HG03520 (cell line): ENCODE results near the gene AQP9.
"Not testable (repeated sequence)": the region's sequence is repeated elsewhere in the genome, so short reads cannot be mapped to it uniquely, and the experiment has no call there.

ENCODE experiments used
- ATAC-seq: cut with Tn5 transposase; IDR thresholded peaks from one replicate; pipeline ENCODE4 v1.9.1; 2021; ENCODE audit warnings: mild to moderate bottlenecking, moderate library complexity; ENCODE audit not compliant: unreplicated experiment

The AQP9 gene

DNA sequence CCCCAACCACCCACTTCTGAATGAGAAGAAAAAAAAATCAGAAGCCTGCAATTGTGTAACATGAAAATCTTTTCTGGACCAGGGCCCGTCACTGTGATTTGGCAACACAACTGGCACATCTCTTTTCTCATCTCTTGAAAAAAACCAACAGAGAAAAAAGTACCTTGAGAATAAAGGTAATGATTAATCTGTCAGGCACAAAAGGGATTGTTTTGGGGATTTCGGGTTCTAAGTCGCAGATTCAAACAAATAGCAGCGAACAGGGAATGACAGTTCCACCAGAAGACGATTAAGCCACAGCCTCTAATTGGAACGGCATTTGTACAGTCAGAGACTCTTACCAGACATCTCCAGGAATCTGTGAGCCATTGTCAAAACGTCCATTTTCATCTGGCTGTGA is at the start of gene AQP9:
AQP9 (plus strand) TSS at position 276 of the 400 bp plus-strand sequence. CDS start 185 bp downstream, outside the sequence.
- no peak for ATAC-seq

- ATAC-seq, result no peak
These were observed 42.8 kb upstream of the AQP9 start for GRCh38 chr15:58095415-58095814.

- ATAC-seq, result no peak
These were observed 41.6 kb upstream of the AQP9 start for GRCh38 chr15:58096529-58097084.

DNA sequence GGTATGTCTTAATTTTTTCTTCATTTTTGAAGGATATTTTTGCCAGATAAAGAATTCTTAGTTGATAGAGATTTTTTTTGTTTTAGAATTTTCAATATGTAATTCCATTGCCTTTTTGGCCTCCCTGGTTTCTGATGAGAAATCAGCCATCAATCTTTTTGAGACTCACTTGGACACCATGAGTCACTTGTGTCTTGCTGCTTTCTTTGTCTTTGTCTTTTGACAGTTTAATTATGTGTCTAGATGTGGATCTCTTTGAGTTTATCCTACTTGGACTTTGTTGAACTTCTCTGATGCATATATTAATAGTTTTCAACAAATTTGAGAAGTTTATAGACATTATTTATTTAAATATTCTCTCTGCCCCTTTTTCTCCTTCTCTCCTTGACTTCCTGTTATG is 34.7 kb upstream of the AQP9 start:
- ATAC-seq, result no peak

GRCh38 chr15:58108117-58108516 is 30.1 kb upstream of the AQP9 start:
- no peak for ATAC-seq

GRCh38 chr15:58109419-58109818 is 28.8 kb upstream of the AQP9 start:
- no peak for ATAC-seq

DNA sequence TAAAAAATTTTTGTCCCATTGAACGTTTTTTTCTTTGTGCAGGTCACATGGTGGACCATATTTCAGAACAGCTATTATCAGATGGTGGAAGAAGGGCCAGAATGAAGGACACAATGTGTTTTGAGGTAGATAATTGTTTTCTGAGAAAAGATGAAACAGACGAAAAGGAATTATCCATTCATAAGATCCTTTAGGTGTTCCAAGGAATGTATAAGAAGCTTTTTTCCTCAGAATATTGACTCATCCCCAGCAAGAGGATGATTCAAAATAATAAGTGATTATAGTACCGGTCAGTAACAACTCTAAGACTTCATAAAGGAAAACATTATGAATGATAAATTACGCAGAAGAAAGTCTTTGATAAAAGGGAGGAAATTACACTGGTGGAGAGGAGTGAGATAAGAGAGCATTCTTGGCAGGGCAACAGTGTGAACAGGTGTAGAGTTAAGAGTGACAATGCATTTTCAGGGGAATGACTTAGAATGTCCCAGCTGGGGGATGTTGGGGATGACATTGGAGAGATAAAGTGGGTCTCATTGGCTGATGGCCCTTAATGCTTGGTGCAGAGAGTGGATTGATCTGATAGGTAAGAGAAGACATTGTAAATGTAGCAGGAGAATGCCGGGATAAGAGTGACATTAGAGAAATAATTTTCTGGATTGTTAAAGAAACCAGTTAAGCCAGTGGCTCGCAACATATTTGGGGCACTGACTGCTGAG is 27.0 kb upstream of the AQP9 start:
- ATAC-seq, result no peak

GRCh38 chr15:58111718-58112104 is 26.5 kb upstream of the AQP9 start:
- ATAC-seq, result no peak

- not testable (repeated sequence) for ATAC-seq
These were observed 24.8 kb upstream of the AQP9 start for GRCh38 chr15:58113358-58113757.

- no peak for ATAC-seq
These were observed 23.8 kb upstream of the AQP9 start for GRCh38 chr15:58114388-58114787.

DNA sequence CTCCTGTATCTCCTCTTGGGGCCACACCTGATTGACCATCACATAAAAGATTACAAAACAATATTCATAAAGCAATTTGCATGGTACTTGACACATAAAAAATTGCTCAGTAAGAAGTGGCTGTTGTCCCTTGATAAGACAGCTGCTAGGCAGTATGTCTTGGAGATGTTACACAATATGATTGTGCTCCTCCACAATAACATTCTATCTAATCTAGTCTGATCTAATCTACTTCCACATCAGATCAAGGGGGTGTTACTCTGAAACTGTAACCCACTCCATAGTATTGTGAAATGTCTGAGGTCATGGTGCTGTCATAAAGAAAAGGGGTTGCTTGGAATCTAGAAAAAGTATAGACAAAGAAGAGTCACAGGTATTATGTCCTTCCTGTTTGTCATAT is 23.4 kb upstream of the AQP9 start:
- no peak for ATAC-seq

DNA sequence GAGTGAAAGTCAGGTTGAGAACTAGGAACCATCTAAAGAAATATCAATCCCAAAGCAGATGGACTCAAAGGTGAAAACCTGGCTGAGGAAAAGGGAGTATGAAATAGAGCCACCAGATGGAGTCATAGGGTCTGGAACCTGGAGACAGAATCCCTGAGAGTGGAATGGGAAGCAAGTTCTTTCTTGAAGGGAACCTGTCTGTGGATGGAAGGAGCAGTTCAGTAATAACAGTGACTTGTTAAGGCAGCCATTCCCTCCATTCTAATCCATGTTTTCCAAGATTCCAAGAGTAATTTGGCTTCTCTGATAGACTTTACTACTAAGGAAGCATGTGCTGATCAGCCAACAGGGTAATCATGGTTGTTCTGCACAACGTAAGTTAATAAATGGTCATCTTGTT is 22.5 kb upstream of the AQP9 start:
- no peak for ATAC-seq

DNA sequence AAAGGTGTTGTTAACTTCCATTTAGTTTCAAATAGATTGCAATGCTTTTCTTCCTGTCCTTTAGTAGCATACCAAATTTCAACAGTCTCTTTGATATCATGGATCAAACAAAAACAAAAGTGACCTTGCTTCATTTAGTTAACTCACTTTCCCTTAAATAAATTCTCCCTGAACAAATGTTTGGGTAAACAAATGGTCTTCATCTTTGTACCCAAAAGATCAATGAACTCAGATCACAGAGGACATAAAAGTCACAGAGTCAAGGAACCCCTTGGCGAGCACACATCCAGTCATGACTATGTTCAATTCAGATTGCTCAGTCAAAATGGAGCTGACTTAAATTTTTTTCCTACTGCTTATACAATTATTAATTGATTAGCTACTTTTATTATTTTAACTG is 20.6 kb upstream of the AQP9 start:
- no peak for ATAC-seq

DNA sequence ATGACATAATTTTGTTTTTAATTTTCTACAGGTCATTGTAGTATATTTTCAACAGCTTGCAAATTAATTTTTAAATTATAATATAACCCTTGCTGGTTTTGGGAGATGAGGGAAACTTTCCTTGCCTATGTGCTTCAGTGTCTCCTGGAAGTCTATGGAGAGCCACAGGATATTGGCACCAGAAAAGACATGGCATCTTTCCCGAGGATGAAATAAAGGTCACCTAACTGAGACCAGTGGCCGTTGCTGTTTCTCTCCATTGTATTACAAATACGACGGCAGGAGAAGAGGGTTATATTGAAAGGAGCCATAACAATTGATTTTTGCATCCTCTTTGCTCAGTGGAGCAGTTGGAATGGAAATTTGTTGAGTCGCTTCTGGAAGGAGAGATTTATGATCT is 19.9 kb upstream of the AQP9 start:
- ATAC-seq, result no peak

GRCh38 chr15:58119016-58119415 is 19.2 kb upstream of the AQP9 start:
- ATAC-seq, result no peak

DNA sequence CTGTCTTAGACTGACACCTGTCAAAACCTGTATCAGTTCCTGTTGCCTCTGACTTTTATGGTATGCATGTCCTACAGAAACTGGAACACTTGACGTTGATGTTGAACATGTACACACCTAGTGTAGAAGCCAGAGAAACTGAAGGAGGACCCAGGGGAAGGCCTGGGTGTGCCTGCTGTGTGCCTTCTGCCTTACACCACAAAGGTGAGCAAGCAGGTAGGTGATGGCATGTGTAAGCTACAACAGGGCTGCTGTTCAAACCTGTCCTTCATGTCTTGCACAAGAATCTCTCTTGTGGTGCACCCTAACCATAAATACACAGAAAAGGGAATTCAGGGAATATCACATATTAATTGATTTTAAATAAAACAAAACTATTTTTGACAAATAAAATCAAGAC is 13.6 kb upstream of the AQP9 start:
- ATAC-seq, result no peak

DNA sequence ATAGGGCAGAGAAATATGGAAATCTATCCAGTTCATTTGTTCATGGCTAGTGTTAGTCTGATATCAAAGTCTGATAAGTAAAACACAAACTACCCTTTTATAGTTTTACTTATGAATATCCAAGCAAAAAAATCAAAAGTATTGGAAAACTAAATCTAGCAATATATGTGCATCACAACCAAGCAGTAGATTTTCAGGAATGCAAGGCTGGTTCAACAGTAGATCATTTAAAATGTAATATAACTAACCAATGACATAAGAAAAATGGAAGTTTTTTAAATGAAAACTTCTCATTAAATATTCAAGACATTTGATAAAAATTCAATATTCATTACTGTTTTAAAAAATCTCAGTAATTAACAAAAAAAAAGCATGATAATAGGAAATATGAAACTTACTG is 12.8 kb upstream of the AQP9 start:
- no peak for ATAC-seq

DNA sequence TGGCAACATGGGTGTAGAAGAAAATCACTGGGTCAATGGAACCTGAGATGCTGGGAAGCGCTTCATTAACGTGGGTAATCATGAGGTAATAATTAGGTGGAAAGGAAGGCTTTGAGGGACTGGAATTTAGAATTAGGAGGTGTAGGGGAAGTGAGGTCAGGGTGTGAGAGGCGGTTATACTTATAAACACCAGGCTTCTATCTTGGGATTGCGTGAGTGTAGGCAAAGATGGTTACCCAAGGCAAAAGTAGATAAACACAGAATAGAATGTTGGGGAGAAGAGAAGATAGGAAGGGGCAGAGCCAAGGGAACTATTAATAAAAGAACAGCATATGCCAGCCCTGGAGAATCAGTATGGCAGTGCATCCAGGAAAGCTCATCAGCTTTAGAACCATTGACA is 3.3 kb upstream of the AQP9 start:
- no peak for ATAC-seq

GRCh38 chr15:58135511-58136174 is 2.5 kb upstream of the AQP9 start:
- no peak for ATAC-seq

GRCh38 chr15:58136731-58137130 is 1.4 kb upstream of the AQP9 start:
- no peak for ATAC-seq

- ATAC-seq, result no peak
These were observed 495 bp upstream of the AQP9 start for GRCh38 chr15:58137686-58138085.

GRCh38 chr15:58139276-58139988 is 1.3 kb downstream of the AQP9 start:
- ATAC-seq, result no peak
